SU-DHL-6 (cell line): ENCODE measurements around the gene SEMA4D.

Source experiments
- H2AFZ ChIP-seq: fragments of 200-600 bp; sonication (generic); 2 replicates; pipeline ENCODE4 v1.6.1; 2014; ENCODE audit warnings: low read depth, mild to moderate bottlenecking, moderate library complexity, mixed read lengths, antibody characterized with exemption, low read length; ENCODE audit not compliant: severe bottlenecking
- H3F3A ChIP-seq: fragments of 200-600 bp; shearing (Covaris generic); 2 replicates; pipeline ENCODE4 v1.6.0; 2016; ENCODE audit warnings: antibody characterized with exemption, mild to moderate bottlenecking; ENCODE audit not compliant: insufficient read depth
- H3K27ac ChIP-seq: fragments of 200-600 bp; sonication (generic); 2 replicates; pipeline ENCODE4 v1.5.1; 2016; ENCODE audit warnings: low read depth, mild to moderate bottlenecking, low read length, moderate library complexity, mixed read lengths
- H3K27me3 ChIP-seq: fragments of 200-600 bp; sonication (generic), shearing (Covaris generic); 2 replicates; pipeline ENCODE4 v1.6.0; 2014; ENCODE audit warnings: mild to moderate bottlenecking, low read length
- H3K36me3 ChIP-seq: fragments of 200-600 bp; sonication (generic); 2 replicates; pipeline ENCODE4 v1.6.1; 2014; ENCODE audit warnings: mild to moderate bottlenecking, low read length, mixed read lengths
- H3K4me2 ChIP-seq: fragments of 300-600, 200-600 bp; shearing (Covaris generic), sonication (generic); 2 replicates; pipeline ENCODE4 v1.6.0; 2014; ENCODE audit warnings: low read length, low read depth, mild to moderate bottlenecking; ENCODE audit not compliant: poor library complexity, severe bottlenecking
- H3K4me3 ChIP-seq: fragments of 200-600 bp; sonication (generic); 2 replicates; pipeline ENCODE4 v1.5.1; 2014; ENCODE audit warnings: antibody characterized with exemption, low read length, mild to moderate bottlenecking, mixed read lengths; ENCODE audit not compliant: insufficient read depth, poor library complexity, severe bottlenecking
- H3K79me2 ChIP-seq: fragments of 200-600 bp; sonication (generic); 2 replicates; pipeline ENCODE4 v1.6.1; 2014; ENCODE audit warnings: mild to moderate bottlenecking, low read length, moderate library complexity; ENCODE audit not compliant: insufficient read depth
- H3K9ac ChIP-seq: fragments of 200-600 bp; sonication (generic); 2 replicates; pipeline ENCODE4 v1.7.0; 2014; ENCODE audit warnings: mild to moderate bottlenecking, low read length
- H3K9me2 ChIP-seq: fragments of 200-600 bp; sonication (generic); replicated peaks from 2 replicates; pipeline ENCODE4 v1.6.1; 2014; ENCODE audit warnings: low read length; ENCODE audit not compliant: insufficient read depth
- H3K9me3 ChIP-seq: fragments of 200-600 bp; sonication (generic); 2 replicates; pipeline ENCODE4 v1.6.1; 2014; ENCODE audit warnings: low read length, mixed read lengths; ENCODE audit not compliant: insufficient read depth
- H4K20me1 ChIP-seq: fragments of 200-600 bp; sonication (generic); 2 replicates; pipeline ENCODE4 v1.6.1; 2014; ENCODE audit warnings: low read depth, mild to moderate bottlenecking, antibody characterized with exemption, low read length, moderate library complexity, mixed read lengths
- EZH2phosphoT487 ChIP-seq: fragments of 200-600 bp; sonication (generic), shearing (Covaris generic); conservative IDR thresholded peaks from 2 replicates; pipeline ENCODE4 v1.6.1; 2018; ENCODE audit warnings: mild to moderate bottlenecking, antibody characterized with exemption, low read length, moderate library complexity, mixed read lengths
- TF ChIP-seq, protein P1 (sequence below): fragments of 200-600 bp; sonication (generic); IDR thresholded peaks from one replicate; pipeline ENCODE4 v1.5.1; 2017; ENCODE audit warnings: antibody characterized with exemption, mild to moderate bottlenecking, low read length, moderate library complexity; ENCODE audit not compliant: insufficient read depth, poor library complexity, severe bottlenecking

Gene SEMA4D

GRCh38 chr9:89397471-89397870, 100.4 kb downstream of the SEMA4D start:
- no peaks in the 10 kb centered on the region for H3K36me3 ChIP-seq
- H3K79me2 ChIP-seq: no peaks in the 10 kb centered on the region
- H3K9me3 ChIP-seq: no peaks in the 10 kb centered on the region
- no peaks in the 10 kb centered on the region for H3F3A ChIP-seq
- H3K9ac ChIP-seq: no peak overlapping the region
- H3K9me2 ChIP-seq: no peaks in the 10 kb centered on the region
- H3K4me3 ChIP-seq: no peak overlapping the region
- no peak overlapping the region for H3K27ac ChIP-seq
- no peaks in the 10 kb centered on the region for H3K27me3 ChIP-seq
- H4K20me1 ChIP-seq: no peaks in the 10 kb centered on the region
- TF ChIP-seq, protein P1, sequence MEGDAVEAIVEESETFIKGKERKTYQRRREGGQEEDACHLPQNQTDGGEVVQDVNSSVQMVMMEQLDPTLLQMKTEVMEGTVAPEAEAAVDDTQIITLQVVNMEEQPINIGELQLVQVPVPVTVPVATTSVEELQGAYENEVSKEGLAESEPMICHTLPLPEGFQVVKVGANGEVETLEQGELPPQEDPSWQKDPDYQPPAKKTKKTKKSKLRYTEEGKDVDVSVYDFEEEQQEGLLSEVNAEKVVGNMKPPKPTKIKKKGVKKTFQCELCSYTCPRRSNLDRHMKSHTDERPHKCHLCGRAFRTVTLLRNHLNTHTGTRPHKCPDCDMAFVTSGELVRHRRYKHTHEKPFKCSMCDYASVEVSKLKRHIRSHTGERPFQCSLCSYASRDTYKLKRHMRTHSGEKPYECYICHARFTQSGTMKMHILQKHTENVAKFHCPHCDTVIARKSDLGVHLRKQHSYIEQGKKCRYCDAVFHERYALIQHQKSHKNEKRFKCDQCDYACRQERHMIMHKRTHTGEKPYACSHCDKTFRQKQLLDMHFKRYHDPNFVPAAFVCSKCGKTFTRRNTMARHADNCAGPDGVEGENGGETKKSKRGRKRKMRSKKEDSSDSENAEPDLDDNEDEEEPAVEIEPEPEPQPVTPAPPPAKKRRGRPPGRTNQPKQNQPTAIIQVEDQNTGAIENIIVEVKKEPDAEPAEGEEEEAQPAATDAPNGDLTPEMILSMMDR: no peak
- TF ChIP-seq EZH2phosphoT487: no peak
- no peak overlapping the region for H3K4me2 ChIP-seq
- no peak overlapping the region for H2AFZ ChIP-seq

DNA sequence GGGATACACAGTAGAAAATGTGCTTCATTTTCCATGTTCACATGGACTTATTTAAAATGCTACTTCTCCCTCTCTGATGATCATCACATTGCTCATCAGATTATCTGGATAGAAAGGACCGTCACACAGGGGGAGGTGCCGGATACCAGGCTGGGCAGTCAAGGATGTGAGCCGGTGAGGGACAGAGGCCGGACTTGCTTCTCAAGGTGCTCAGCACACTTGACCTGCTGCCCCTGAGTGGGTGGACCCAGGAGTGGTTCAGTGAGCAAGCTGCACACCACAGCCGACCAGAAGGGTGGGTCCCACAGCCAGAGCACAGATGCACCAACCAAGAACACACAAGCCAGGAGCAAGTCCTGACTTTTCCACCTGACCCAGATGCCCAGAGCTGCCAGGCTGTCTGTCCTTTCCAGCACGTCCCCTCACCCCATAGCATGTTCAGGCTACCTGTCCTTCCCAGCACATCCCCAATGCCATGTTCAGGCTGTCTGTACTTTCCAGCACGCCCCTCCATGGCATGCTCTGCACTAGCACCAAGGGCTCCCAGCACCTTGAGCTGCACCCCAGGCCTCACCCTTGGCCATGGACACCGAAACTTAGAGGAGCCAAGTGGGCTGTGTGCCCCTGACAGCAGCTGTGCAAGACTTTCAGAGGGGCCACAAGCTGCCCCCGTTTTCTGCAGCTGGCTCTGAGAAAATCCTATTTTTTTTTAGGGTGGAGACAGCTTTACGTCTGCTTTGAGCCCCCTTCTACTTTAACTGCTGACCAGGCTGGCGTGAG, 101.8 kb downstream of the SEMA4D start:
- Histone ChIP-seq H3K9me3 (no peaks in the 10 kb centered on the region), H3K9ac (no peak overlapping the region), H3K36me3 (no peaks in the 10 kb centered on the region), H3F3A (no peaks in the 10 kb centered on the region), H3K4me3 (no peak overlapping the region), H3K79me2 (no peaks in the 10 kb centered on the region), H3K27me3 (no peaks in the 10 kb centered on the region), H3K4me2 (no peak overlapping the region), H2AFZ (no peak overlapping the region), H3K9me2 (no peaks in the 10 kb centered on the region), H3K27ac (no peak overlapping the region), H4K20me1 (no peaks in the 10 kb centered on the region)
- TF ChIP-seq, protein P1: no peak
- no peak for TF ChIP-seq EZH2phosphoT487

- H3K9me2 ChIP-seq: no peaks in the 10 kb centered on the region
Observed at GRCh38 chr9:89394412-89394811, 103.5 kb downstream of the SEMA4D start.

More at GRCh38 chr9:89394412-89394811, 103.5 kb downstream of the SEMA4D start:
- Histone ChIP-seq H4K20me1 (no peaks in the 10 kb centered on the region), H3K27me3 (no peaks in the 10 kb centered on the region), H3K9me3 (no peaks in the 10 kb centered on the region), H3K4me3 (no peak overlapping the region), H3K79me2 (no peaks in the 10 kb centered on the region), H2AFZ (no peak overlapping the region), H3K9ac (no peak overlapping the region), H3K4me2 (no peak overlapping the region), H3F3A (no peaks in the 10 kb centered on the region), H3K27ac (no peak overlapping the region), H3K36me3 (no peaks in the 10 kb centered on the region)
- TF ChIP-seq, protein P1: no peak
- no peak for TF ChIP-seq EZH2phosphoT487
